ENCODE data around the gene ZNF878. TPM values are rescaled to one million over a fixed set of nuclear protein-coding genes. Genes with fewer than 3 reads are reported as not detected.

Gene ZNF878
- total and polyA plus RNA-seq, 9 of the 15 experiments (the other 6 are each of a cell fraction or from before 2014, with no cell fraction given) = 0.30 to 1.4 (median 0.50) TPM

DNA sequence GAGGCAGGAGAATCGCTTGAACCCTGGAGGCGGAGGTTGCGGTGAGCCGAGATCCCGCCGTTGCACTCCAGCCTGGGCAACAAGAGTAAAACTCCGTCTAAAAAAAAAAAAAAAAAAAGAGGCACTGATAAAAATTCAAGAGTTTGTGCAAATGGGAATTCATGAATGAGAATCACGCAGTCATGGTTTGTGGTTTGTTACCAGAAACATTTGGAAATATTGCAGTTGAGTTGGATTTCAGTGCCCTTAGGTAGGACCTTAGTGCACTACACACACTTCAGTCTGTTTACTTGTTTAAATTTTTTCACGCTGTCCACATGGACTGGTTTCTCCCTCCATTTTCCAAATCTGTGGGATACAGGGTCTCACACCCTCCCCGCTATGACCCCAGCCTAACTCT, 40.2 kb upstream of the ZNF878 start:
- POLR2A ChIA-PET = interaction anchor here (1.0 to 1.1 kb wide), 2 partner anchors 10 to 128 kb away, joined by 3 read pairs; partner anchors contain the start of gene ZNF763
- no peak for ATAC-seq
- TF ChIP-seq FOXA3 (CRISPR knock-in tag; conservative IDR thresholded peaks at IDR 0.05 in 1 of 2, IDR thresholded peaks at IDR 0.05 in 1 of 2) (no peak), C11orf30 (IDR thresholded peaks at IDR 0.05; ENCODE audit: low read depth) (no peak), ZBTB7A (IDR thresholded peaks at IDR 0.05; ENCODE audit: borderline replicate concordance, control insufficient read depth, low read depth, low read length) (0 out of 2 replicates have a peak, but pooled peaks have one; percentile 5)
- TF ChIP-seq, protein P1, sequence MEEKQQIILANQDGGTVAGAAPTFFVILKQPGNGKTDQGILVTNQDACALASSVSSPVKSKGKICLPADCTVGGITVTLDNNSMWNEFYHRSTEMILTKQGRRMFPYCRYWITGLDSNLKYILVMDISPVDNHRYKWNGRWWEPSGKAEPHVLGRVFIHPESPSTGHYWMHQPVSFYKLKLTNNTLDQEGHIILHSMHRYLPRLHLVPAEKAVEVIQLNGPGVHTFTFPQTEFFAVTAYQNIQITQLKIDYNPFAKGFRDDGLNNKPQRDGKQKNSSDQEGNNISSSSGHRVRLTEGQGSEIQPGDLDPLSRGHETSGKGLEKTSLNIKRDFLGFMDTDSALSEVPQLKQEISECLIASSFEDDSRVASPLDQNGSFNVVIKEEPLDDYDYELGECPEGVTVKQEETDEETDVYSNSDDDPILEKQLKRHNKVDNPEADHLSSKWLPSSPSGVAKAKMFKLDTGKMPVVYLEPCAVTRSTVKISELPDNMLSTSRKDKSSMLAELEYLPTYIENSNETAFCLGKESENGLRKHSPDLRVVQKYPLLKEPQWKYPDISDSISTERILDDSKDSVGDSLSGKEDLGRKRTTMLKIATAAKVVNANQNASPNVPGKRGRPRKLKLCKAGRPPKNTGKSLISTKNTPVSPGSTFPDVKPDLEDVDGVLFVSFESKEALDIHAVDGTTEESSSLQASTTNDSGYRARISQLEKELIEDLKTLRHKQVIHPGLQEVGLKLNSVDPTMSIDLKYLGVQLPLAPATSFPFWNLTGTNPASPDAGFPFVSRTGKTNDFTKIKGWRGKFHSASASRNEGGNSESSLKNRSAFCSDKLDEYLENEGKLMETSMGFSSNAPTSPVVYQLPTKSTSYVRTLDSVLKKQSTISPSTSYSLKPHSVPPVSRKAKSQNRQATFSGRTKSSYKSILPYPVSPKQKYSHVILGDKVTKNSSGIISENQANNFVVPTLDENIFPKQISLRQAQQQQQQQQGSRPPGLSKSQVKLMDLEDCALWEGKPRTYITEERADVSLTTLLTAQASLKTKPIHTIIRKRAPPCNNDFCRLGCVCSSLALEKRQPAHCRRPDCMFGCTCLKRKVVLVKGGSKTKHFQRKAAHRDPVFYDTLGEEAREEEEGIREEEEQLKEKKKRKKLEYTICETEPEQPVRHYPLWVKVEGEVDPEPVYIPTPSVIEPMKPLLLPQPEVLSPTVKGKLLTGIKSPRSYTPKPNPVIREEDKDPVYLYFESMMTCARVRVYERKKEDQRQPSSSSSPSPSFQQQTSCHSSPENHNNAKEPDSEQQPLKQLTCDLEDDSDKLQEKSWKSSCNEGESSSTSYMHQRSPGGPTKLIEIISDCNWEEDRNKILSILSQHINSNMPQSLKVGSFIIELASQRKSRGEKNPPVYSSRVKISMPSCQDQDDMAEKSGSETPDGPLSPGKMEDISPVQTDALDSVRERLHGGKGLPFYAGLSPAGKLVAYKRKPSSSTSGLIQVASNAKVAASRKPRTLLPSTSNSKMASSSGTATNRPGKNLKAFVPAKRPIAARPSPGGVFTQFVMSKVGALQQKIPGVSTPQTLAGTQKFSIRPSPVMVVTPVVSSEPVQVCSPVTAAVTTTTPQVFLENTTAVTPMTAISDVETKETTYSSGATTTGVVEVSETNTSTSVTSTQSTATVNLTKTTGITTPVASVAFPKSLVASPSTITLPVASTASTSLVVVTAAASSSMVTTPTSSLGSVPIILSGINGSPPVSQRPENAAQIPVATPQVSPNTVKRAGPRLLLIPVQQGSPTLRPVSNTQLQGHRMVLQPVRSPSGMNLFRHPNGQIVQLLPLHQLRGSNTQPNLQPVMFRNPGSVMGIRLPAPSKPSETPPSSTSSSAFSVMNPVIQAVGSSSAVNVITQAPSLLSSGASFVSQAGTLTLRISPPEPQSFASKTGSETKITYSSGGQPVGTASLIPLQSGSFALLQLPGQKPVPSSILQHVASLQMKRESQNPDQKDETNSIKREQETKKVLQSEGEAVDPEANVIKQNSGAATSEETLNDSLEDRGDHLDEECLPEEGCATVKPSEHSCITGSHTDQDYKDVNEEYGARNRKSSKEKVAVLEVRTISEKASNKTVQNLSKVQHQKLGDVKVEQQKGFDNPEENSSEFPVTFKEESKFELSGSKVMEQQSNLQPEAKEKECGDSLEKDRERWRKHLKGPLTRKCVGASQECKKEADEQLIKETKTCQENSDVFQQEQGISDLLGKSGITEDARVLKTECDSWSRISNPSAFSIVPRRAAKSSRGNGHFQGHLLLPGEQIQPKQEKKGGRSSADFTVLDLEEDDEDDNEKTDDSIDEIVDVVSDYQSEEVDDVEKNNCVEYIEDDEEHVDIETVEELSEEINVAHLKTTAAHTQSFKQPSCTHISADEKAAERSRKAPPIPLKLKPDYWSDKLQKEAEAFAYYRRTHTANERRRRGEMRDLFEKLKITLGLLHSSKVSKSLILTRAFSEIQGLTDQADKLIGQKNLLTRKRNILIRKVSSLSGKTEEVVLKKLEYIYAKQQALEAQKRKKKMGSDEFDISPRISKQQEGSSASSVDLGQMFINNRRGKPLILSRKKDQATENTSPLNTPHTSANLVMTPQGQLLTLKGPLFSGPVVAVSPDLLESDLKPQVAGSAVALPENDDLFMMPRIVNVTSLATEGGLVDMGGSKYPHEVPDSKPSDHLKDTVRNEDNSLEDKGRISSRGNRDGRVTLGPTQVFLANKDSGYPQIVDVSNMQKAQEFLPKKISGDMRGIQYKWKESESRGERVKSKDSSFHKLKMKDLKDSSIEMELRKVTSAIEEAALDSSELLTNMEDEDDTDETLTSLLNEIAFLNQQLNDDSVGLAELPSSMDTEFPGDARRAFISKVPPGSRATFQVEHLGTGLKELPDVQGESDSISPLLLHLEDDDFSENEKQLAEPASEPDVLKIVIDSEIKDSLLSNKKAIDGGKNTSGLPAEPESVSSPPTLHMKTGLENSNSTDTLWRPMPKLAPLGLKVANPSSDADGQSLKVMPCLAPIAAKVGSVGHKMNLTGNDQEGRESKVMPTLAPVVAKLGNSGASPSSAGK (IDR thresholded peaks at IDR 0.05) = 0 out of 2 replicates have a peak, but pooled peaks have one; percentile 43
- TF ChIP-seq, protein P2, sequence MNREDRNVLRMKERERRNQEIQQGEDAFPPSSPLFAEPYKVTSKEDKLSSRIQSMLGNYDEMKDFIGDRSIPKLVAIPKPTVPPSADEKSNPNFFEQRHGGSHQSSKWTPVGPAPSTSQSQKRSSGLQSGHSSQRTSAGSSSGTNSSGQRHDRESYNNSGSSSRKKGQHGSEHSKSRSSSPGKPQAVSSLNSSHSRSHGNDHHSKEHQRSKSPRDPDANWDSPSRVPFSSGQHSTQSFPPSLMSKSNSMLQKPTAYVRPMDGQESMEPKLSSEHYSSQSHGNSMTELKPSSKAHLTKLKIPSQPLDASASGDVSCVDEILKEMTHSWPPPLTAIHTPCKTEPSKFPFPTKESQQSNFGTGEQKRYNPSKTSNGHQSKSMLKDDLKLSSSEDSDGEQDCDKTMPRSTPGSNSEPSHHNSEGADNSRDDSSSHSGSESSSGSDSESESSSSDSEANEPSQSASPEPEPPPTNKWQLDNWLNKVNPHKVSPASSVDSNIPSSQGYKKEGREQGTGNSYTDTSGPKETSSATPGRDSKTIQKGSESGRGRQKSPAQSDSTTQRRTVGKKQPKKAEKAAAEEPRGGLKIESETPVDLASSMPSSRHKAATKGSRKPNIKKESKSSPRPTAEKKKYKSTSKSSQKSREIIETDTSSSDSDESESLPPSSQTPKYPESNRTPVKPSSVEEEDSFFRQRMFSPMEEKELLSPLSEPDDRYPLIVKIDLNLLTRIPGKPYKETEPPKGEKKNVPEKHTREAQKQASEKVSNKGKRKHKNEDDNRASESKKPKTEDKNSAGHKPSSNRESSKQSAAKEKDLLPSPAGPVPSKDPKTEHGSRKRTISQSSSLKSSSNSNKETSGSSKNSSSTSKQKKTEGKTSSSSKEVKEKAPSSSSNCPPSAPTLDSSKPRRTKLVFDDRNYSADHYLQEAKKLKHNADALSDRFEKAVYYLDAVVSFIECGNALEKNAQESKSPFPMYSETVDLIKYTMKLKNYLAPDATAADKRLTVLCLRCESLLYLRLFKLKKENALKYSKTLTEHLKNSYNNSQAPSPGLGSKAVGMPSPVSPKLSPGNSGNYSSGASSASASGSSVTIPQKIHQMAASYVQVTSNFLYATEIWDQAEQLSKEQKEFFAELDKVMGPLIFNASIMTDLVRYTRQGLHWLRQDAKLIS (CRISPR knock-in tag; IDR thresholded peaks at IDR 0.05) = 0 out of 2 replicates have a peak, but pooled peaks have one; percentile 29

More for the DNA sequence above, 40.2 kb upstream of the ZNF878 start:
- H3K27ac ChIP-seq (ENCODE audit: extremely low read depth, low read depth, low read length) = peak overlapping the region; percentile 92
- in situ Hi-C loops (cut with MboI) (no loop called here), intact Hi-C loops (cut with micrococcal nuclease) (no loop called here)
- DNase-seq (ENCODE audit: extremely low read depth in 1 of 4, low spot score in 3 of 4) (no peak), FAIRE-seq (no peak)
- H4K20me1 ChIP-seq (replicated peaks; ENCODE audit: control insufficient read depth, insufficient read depth, low read length) = no peaks in the 10 kb centered on the region
- 7% methylated on average over 9 of the region's 10 CpGs for WGBS (ENCODE audit: insufficient coverage, low coverage, missing lambda C conversion rate)
- peaks cover 12% of the 10 kb centered on the region; the same call in 2 of the 3 replicates for H3K36me3 ChIP-seq (ENCODE audit: control insufficient read depth, insufficient read depth, low read length)
- H3K4me1 ChIP-seq (replicated peaks in 1 of 2; ENCODE audit: control insufficient read depth in 2 of 2, insufficient read depth in 2 of 2, low read length in 2 of 2) = peaks cover 0 to 10% of the 10 kb centered on the region in 2 experiments; a peak in 2 of 5 replicates
- BruUV-seq (replicated peaks) = no TSS peak
- peak overlapping the region; percentile 78 for H3K4me3 ChIP-seq
- peaks cover under 1% of the 10 kb centered on the region for H3K9me3 ChIP-seq (replicated peaks; ENCODE audit: control insufficient read depth, insufficient read depth, low read depth, low read length)
- peak overlapping the region; percentile 88 to 96 for H3K9ac ChIP-seq (ENCODE audit: insufficient read depth in 1 of 2, low read depth in 2 of 2, low read length in 2 of 2)
- peaks cover 15% of the 10 kb centered on the region for H3K79me2 ChIP-seq (ENCODE audit: control insufficient read depth, insufficient read depth, low read length)
- no peaks in the 10 kb centered on the region for H3K9me1 ChIP-seq (ENCODE audit: control insufficient read depth, insufficient read depth, low read length)
- CTCF ChIA-PET (ENCODE audit: low intra/inter-chr PET ratio) = interaction anchor here (0.7 kb wide), 1 partner anchor 34 kb away, joined by 3 read pairs; no protein-coding TSS in a partner anchor
- H3K4me2 ChIP-seq (ENCODE audit: insufficient read depth, low read length) = peak overlapping the region; percentile 83
- H3K27me3 ChIP-seq (ENCODE audit: control insufficient read depth in 2 of 2, insufficient read depth in 2 of 2, low read length in 2 of 2) = no peaks in the 10 kb centered on the region
- no peak overlapping the region for H2AFZ ChIP-seq (ENCODE audit: low read depth, low read length)

Measured in K562 (cell line).